ENCODE measurements around the gene TMC8. TPM values are rescaled to one million over a fixed set of nuclear protein-coding genes. Genes with fewer than 3 reads are reported as not detected.
A peak's percentile ranks its signal among the peaks of the same experiment; 100 is the strongest.

The TMC8 gene
- polyA plus RNA-seq, 1 of the 3 experiments (the other 2 are of a cell fraction) = 0.18 TPM

- H3F3A ChIP-seq (replicated peaks; ENCODE audit: insufficient read depth) = no peaks in the 10 kb centered on the region
- TF ChIP-seq TCF12 (IDR thresholded peaks at IDR 0.05) (no peak), RCOR1 (IDR thresholded peaks at IDR 0.05; ENCODE audit: low read length) (no peak), ELF1 (IDR thresholded peaks at IDR 0.05) (no peak), SMC3 (IDR thresholded peaks at IDR 0.05; ENCODE audit: low read depth, low read length) (no peak), RFX5 (IDR thresholded peaks at IDR 0.05; ENCODE audit: low read length) (no peak), RAD21 (IDR thresholded peaks at IDR 0.05; ENCODE audit: low read length) (no peak), CHD2 (IDR thresholded peaks at IDR 0.05; ENCODE audit: low read length, partially characterized antibody) (no peak), RXRA (IDR thresholded peaks at IDR 0.05; ENCODE audit: borderline replicate concordance, low read depth) (no peak), NFIC (IDR thresholded peaks at IDR 0.05; ENCODE audit: borderline replicate concordance) (no peak), TAF1 (IDR thresholded peaks at IDR 0.05; ENCODE audit: borderline replicate concordance, low read depth, low read length) (no peak), ZBTB33 (IDR thresholded peaks at IDR 0.05; ENCODE audit: borderline replicate concordance, low read depth) (no peak), FOXM1 (IDR thresholded peaks at IDR 0.05; ENCODE audit: low read depth) (no peak), USF2 (IDR thresholded peaks at IDR 0.05; ENCODE audit: borderline replicate concordance, low read depth, low read length) (no peak), YY1 (IDR thresholded peaks at IDR 0.05; ENCODE audit: low read depth) (no peak), FOXJ3 (CRISPR knock-in tag; IDR thresholded peaks at IDR 0.05) (no peak), SIN3A (IDR thresholded peaks at IDR 0.05; ENCODE audit: borderline replicate concordance, low read depth, low read length) (no peak), GATA2 (CRISPR knock-in tag; IDR thresholded peaks at IDR 0.05) (no peak), MXI1 (IDR thresholded peaks at IDR 0.05; ENCODE audit: low read depth, low read length) (no peak), TEAD4 (IDR thresholded peaks at IDR 0.05; ENCODE audit: borderline replicate concordance, insufficient read depth) (no peak), EZH2phosphoT487 (IDR thresholded peaks at IDR 0.05; ENCODE audit: borderline replicate concordance, low read depth) (no peak)
- peak overlapping the region; percentile 54 to 78; a peak in 3 of 4 replicates for H3K4me3 ChIP-seq (ENCODE audit: low read depth in 2 of 2, low read length in 1 of 2)
- peaks cover 0 to 1% of the 10 kb centered on the region in 2 experiments for H3K36me3 ChIP-seq (replicated peaks in 1 of 2; ENCODE audit: control insufficient read depth in 1 of 2, insufficient read depth in 2 of 2, low read length in 1 of 2)
- H3K4me2 ChIP-seq = peak overlapping the region; percentile 87
- peaks cover 7% of the 10 kb centered on the region in 2 experiments; a peak in 2 of 4 replicates for H3K4me1 ChIP-seq (ENCODE audit: control insufficient read depth in 1 of 2, insufficient read depth in 2 of 2, low read depth in 1 of 2, low read length in 1 of 2)
- no peaks in the 10 kb centered on the region for H3K27me3 ChIP-seq (ENCODE audit: insufficient read depth)
- H3K27ac ChIP-seq (ENCODE audit: low read depth in 2 of 2, low read length in 1 of 2) = no peak overlapping the region
- ChIA-PET POLR2A (interaction anchor here (0.6 to 1.4 kb wide), 6 partner anchors 12 to 1249 kb away, joined by 3 to 4 read pairs (median 3); no protein-coding TSS in a partner anchor), CTCF (interaction anchor here (0.6 to 7.7 kb wide), 29 partner anchors 8 to 236 kb away, joined by 3 to 70 read pairs (median 4); partner anchors contain the start of genes SYNGR2 and TMC6)
- peaks cover 7% of the 10 kb centered on the region; the same call in 1 of the 2 replicates for H4K20me1 ChIP-seq (ENCODE audit: insufficient read depth)
- WGBS (ENCODE audit: low lambda C conversion rate) = 59% methylated on average over 10 of the region's 10 CpGs
- DNase-seq = peak; percentile 73
- no peaks in the 10 kb centered on the region for H3K9me2 ChIP-seq
- no peaks in the 10 kb centered on the region for H3K9me3 ChIP-seq
- peak overlapping the region; percentile 75; the same call in 1 of the 2 replicates for H3K9ac ChIP-seq
- H2AFZ ChIP-seq (ENCODE audit: low read depth) = peak overlapping the region; percentile 40; the same call in 1 of the 2 replicates
- H3K79me2 ChIP-seq (ENCODE audit: insufficient read depth) = peaks cover 46% of the 10 kb centered on the region
Observed at GRCh38 chr17:78185981-78186691, 55.6 kb downstream of the TMC8 start.

Data from SK-N-SH (cell line).